ENCODE measurements around the gene COX5B.
"Not testable (repeated sequence)": the region's sequence is repeated elsewhere in the genome, so short reads cannot be mapped to it uniquely, and the experiment has no call there.

- not testable (repeated sequence) for TF ChIP-seq YY1 (IDR thresholded peaks at IDR 0.05; ENCODE audit: insufficient read depth, insufficient read length); ZNF274 (IDR thresholded peaks at IDR 0.05; ENCODE audit: low read depth, low read length); SUZ12 (IDR thresholded peaks at IDR 0.05; ENCODE audit: extremely low read depth, insufficient read depth, insufficient read length)
These were observed 37.1 kb upstream of the COX5B start for GRCh38 chr2:97608745-97609144.

All from NT2/D1 (cell line).